CD4-positive, alpha-beta T cell treated with Interleukin-4 for 4 hours (primary cell): ENCODE results near the gene NPHP3.
"Not testable (repeated sequence)": the region's sequence is repeated elsewhere in the genome, so short reads cannot be mapped to it uniquely, and the experiment has no call there.

Source experiments
- DNase-seq: peaks from one replicate; pipeline ENCODE4 v3.0.0-alpha.2; 2020

NPHP3 gene, protein sequence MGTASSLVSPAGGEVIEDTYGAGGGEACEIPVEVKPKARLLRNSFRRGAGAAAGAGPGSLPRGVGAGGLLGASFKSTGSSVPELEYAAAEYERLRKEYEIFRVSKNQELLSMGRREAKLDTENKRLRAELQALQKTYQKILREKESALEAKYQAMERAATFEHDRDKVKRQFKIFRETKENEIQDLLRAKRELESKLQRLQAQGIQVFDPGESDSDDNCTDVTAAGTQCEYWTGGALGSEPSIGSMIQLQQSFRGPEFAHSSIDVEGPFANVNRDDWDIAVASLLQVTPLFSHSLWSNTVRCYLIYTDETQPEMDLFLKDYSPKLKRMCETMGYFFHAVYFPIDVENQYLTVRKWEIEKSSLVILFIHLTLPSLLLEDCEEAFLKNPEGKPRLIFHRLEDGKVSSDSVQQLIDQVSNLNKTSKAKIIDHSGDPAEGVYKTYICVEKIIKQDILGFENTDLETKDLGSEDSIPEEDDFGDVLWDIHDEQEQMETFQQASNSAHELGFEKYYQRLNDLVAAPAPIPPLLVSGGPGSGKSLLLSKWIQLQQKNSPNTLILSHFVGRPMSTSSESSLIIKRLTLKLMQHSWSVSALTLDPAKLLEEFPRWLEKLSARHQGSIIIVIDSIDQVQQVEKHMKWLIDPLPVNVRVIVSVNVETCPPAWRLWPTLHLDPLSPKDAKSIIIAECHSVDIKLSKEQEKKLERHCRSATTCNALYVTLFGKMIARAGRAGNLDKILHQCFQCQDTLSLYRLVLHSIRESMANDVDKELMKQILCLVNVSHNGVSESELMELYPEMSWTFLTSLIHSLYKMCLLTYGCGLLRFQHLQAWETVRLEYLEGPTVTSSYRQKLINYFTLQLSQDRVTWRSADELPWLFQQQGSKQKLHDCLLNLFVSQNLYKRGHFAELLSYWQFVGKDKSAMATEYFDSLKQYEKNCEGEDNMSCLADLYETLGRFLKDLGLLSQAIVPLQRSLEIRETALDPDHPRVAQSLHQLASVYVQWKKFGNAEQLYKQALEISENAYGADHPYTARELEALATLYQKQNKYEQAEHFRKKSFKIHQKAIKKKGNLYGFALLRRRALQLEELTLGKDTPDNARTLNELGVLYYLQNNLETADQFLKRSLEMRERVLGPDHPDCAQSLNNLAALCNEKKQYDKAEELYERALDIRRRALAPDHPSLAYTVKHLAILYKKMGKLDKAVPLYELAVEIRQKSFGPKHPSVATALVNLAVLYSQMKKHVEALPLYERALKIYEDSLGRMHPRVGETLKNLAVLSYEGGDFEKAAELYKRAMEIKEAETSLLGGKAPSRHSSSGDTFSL (N-terminal part only)

DNA sequence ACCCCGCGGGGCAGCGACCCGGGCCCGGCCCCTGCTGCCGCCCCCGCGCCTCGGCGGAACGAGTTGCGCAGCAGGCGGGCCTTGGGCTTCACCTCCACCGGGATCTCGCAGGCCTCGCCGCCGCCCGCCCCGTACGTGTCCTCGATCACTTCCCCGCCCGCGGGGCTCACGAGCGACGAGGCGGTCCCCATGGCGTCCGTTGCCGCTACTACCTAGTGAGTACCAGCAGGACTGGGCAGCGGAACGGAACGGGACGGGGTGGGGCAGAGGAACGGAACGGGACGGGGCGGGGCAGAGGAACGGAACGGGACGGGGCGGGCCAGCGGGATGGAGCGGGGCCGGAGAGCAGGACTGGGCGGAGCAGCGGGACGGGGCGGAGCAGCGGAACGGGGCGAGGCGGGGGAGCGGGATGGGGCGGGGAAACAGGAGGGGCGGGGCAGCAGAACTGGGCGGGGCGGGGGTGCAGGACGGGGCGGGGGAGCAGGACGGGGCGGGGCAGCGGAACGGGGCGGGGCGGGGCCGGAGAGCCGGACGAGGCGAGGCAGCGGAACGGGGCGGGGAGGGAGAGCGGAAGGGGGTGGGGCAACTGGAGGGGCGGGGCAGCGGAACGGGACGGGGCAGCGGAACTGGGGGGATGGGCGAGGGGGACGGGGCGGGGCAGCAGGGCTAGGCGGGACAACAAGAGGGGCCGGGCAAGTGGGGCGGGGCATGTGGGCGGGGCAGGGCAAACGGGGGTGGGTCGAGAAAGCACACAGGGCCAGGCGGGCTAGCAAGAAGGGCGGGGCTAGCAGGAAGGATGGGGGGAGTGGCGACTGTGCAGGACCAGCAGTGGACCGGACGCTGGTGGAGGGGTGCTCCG, at the start of gene NPHP3:
Gene NPHP3 (minus strand): TSS at position 245 of the 859 bp plus-strand sequence. CDS start 54 bp downstream, at position 191.
- DNase-seq: peak; percentile 95

DNA sequence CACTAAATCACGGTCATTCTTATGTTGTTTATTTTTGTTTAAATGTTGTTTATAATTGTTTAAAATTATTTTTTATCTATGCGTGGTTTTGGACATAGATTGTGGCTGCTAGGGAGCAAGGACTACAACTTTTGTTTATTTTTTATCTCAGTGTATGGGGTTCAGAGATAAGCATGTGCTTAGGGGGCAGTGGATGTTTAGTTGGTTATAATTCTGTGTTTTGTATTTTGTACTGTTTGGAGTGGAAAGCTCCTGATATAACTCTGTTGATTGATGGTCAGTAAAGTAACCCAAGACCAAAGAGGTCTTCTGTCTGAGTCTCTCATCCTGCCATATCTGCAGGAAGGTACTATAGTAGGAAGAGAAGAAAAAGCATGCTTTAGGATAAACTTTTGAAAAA, 36.5 kb upstream of the NPHP3 start:
- DNase-seq: no peak

- no peak for DNase-seq
These were observed 34.0 kb upstream of the NPHP3 start for GRCh38 chr3:132756108-132756650.

- no peak for DNase-seq
These were observed 31.7 kb upstream of the NPHP3 start for GRCh38 chr3:132753946-132754345.

DNA sequence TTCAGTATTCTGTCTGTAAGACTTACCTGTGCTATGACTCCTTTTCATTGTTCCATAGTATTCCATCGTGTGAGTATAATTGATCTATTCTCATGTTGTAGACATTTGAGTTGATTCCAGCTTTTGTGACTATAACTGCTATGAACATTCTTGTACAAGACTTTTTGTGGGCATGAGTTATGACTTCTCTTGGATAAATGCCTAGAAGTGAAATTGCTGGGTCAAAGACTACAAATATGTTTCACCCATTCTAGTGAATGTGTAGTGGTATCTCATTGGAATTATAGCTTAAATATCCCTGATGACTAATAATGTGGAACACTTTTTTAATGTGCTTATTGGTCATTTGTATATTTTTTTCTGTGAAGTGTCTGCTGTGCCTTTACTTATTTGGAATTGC, 27.6 kb upstream of the NPHP3 start:
- no peak for DNase-seq

DNA sequence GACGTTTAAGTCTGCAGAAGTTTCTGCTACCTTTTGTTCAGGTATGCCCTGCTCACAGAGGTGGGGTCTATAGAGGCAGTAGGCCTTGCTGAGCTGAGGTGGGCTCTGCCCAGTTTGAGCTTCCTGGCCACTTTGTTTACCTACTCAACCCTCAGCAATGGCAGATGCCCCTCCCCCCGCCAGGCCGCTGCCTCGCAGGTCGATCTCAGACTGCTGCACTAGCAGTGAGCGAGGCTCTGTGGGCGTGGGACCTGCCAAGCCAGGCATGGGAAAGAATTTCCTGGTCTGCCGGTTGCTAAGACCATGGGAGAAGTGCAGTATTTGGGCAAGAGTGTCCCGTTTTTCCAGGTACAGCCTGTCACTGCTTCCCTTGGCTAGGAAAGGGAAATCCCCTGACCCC, 24.5 kb upstream of the NPHP3 start:
- DNase-seq: not testable (repeated sequence)

- no peak for DNase-seq
These were observed 16.1 kb upstream of the NPHP3 start for GRCh38 chr3:132738314-132738713.

DNA sequence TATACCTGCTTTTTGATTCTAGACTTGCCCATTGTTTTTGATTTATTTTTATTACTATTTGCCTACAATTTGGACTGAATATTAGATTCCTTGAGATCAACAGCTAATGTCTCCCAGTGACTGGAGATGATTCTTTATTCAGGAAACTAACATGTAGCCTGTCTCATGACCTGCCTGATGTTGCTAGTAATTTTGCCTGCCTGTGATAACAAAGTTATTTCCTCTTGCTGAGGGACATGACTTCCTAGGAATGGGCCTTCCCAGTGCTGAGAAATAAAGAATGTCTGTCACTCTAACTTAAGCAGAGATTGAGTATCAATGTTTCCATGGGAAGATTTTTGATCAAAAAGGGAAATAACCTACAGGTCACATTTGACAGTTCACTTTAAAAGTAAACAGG, 13.4 kb upstream of the NPHP3 start:
- DNase-seq: no peak

DNA sequence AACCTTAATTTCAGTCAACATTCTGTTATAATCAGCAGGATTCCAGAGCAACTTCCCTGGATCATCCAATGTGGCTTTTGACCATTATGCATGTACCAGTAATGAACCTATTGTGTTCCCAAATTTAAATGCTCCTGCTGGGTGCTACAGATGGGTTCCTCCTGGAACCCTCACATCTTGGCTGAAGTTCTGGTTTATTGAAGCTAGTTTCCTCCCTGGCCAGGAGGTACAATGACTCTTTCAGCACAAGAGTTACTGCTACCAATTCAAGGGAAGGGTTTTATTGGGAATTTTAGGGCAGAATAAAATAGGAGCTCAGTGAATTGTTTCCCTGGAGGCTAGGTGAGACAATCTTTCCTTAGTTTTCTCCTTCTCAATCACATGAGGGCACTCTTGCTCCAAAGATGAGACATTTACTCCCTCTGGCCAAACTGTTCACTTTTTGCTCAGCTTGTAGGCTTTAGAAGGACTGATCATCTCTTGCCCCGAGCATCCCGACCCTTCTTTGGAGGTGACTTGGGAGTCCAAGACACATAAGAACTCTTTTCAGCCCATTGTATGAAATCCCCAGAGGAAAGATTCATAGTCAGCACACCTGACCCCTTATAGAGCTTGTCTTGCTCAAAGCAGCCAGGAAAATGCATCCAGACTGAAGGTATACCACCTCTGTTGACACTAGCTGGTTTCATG, 8.8 kb upstream of the NPHP3 start:
- no peak for DNase-seq

DNA sequence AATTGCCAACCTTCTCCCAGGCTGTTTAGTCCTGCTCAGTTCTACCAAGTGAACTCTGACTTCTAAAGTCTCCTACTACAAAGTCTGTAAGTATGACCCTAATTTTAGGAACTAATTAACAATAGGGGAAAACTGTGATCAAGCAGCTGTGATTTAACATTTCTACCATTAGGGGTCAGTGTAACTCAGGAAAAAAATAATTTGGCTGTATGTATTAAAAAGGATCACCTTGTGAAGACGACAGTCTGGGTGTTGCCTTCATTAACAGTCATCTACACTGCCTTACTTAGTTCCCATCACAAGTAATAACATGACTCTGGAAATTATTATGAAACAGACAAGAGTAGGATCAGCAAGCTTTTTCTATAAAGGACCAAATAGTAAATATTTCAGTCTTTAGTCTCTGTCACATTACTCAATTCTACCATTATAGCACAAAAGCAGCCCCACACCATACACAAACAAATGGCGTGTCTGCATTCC, 4.2 kb upstream of the NPHP3 start:
- peak; percentile 75 for DNase-seq

DNA sequence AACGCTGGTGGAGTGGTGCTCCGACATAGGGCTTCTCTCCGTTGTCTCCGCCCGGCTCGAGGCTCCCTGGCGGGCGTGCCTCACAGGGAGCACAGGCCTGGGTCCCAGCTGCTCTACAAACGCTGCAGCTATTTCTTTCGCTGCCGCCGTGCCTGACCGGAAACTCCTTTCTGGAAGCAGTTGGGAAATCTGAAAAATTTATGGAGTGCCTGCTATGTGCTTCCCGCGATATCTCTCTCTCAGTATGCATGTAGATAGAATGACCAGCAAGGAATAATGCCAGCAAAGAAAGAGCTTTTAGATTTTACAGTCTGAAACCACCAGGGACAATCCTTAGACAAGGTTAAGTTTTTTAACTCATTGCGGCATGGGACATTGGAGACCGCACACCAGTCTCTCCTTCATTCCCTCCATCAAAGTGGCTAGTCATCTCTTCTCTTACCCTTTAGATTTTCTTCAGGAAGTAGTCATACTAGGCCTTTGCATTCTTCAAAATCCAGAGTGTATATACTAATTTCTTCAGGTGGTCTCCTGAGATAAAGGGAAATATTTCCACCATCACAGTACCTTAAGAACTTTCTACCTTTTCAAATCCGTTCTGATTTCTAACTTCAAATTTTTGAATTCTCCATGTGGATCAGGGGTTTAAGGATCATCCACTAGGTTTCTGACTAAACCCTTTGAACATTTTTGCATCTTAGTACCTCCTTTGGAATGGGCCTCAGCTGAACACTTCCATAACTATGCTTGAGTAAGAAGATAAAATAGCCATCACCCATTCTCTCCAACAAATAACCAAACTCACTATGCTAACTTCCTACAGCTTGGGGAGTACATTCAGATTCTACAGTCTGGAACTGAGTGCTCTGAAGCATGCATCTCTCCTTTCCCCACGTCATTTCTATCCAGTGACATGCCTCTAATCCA, 1.1 kb upstream of the NPHP3 start:
- no peak for DNase-seq

- DNase-seq: no peak
These were observed 587 bp downstream of the NPHP3 start for GRCh38 chr3:132721479-132722164.

GRCh38 chr3:132720228-132720627, 2.0 kb downstream of the NPHP3 start:
- no peak for DNase-seq

GRCh38 chr3:132716372-132716771, 5.8 kb downstream of the NPHP3 start:
- DNase-seq: no peak

DNA sequence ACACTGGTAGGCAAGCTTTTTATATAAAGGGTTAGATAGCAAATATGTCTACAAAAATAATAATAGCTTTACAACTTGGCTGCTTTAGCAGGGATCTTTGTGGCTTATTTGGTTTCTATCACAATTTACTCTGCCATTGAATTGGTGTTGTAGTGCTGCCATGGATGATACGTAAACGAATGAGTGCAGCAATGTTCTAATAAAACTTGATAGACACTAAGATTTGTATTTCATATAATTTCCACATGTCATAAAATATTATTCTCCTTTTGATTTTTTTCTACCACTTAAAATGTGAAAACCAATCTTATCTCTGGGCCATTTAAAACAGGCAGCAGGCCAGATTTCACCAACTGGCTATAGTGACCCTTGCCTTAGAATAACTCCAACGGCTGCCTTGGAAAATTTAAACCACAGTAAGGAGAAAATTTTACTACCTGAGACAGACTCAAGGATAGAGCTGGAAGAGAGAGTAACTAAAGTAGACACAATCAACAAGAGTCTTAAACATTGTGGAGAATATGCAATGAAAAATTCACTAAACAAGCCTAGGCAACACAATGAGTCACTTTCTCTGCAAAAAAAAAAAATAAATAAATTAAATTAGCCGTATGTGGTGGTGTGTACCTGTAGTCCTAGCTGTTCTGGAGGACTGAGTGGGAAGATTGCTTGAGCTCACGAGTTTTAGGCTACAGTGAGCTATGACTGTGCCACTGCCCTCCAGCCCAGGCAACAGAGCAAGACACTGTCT, 8.1 kb downstream of the NPHP3 start:
- no peak for DNase-seq

- no peak for DNase-seq
These were observed 11.9 kb downstream of the NPHP3 start for GRCh38 chr3:132710311-132710710.

DNA sequence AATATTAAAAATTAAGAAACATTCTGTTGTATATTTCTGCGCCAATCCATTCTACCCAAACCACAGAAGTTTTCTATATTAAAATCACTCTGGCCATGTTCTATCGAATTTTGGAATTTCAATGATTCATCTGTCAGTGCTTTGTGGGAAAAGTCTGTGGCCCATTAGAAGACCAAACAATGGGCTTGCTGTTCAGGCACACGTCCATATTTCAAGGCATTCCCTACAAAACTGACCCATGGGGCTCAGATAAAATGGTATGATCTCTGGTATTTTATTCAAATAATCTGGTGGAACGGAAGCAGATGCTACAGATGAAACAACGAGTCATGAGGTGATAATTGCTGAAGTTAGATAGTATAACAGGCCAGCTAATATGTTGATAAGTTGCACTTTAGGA, 12.4 kb downstream of the NPHP3 start:
- DNase-seq: no peak

DNA sequence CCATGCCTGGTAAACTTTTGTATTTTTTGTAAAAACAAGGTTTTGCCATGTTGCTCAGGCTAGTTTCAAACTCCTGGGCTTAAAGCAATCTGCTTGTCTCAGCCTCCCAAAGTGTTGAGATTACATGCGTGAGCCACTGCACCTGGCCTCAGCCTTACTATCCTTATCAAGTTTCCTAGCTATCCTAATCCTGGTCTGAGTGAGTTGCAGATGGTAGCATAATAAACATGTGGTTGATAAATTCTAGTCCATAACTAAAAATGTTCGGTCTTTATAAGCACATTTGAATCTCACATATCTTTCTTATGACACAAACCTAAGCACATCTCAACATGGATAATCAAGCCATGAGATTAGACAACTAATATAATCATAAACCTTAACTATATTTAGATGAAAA, 18.5 kb downstream of the NPHP3 start:
- DNase-seq: no peak
